Epithelial cell of proximal tubule (primary cell): ENCODE results near the gene TANC1. TPM values are rescaled to one million over a fixed set of nuclear protein-coding genes. Genes with fewer than 3 reads are reported as not detected.

Experiments used
- DNase-seq: peaks from one replicate; pipeline ENCODE4 v3.0.0-alpha.2; 2011; ENCODE audit warnings: low read depth
- H3K4me3 ChIP-seq: 2 replicates; pipeline ENCODE4 v1.5.1; 2011; ENCODE audit warnings: low read depth, mild to moderate bottlenecking, low read length
- CTCF ChIP-seq: conservative IDR thresholded peaks from 2 replicates; pipeline ENCODE4 v1.5.1; 2012; ENCODE audit warnings: low read depth, mild to moderate bottlenecking, low read length
- total RNA-seq: library from RNA; depleted of rRNA; stranded (reverse); fragments of >200 nt; gene quantifications from 2 replicates; pipeline ENCODE4 v1.2.3, GENCODE V29; 2015

Gene TANC1
- total RNA-seq, 1 donor from 2014 or later: 14.3 TPM

DNA sequence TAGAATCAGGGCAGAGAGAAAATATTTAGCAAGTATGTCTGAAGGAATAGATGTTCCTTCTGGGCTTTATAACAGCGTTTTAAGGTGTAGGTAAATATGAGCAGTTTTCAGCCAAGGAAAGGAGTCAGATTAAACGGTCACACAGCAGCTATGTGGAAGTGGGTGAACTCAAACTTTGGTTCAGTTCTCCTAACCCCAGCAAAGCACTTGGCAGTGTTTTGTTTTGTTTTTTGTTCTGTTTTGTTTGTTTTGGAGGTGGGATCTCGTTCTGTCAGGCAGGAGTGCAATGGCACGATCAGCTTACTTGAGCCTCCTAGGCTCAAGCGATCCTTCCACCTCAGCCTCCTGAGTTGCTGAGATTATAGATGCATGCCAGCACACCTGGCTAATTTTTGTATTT lies 24.6 kb downstream of the TANC1 start:
- H3K4me3 ChIP-seq: no peak overlapping the region
- DNase-seq: no peak
- TF ChIP-seq CTCF: no peak

DNA sequence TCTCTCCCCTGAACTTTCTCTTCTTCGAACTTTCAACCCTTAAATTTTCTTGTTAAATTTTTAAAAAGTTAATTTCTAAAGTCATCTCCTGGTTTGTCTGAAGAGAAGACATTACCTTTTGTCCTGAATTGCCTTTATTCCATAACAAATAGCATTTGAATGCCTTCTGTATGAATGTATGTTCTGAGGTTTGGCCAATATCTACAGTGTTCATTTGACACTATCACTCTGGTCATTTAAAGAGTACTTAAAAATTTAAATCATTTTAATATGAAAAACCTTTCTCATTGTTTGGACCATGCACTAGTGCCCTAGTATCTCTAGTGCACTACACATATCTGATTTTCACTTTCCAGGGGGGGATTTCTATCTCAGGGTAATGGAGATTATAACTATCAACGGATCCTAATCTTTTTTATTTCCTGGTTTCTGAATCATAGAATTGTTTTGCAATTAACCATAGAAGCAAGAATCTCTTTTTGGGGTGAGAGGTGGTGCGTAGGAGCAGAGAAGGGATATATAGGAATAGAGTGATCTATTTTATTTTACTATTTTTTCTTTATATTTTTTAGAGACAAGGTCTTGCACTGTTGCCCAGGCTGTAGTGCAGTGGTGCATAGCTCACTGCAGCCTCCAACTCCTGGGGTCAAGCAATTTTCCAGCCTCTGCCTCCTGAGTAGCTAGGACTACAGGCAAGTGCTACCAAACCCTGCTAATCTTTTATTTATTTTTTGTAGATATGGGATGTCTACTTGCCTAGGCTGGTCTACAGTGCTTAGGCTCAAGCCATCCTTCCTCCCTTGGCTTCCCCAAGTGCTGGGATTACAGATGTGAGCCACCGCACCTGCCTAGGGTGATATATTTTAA lies 25.5 kb downstream of the TANC1 start:
- no peak for TF ChIP-seq CTCF
- no peak for DNase-seq
- H3K4me3 ChIP-seq: no peak overlapping the region

- no peak for DNase-seq
- no peak for TF ChIP-seq CTCF
These were observed 26.7 kb downstream of the TANC1 start for GRCh38 chr2:158994920-158995676.

GRCh38 chr2:158995677-158996049 lies 27.2 kb downstream of the TANC1 start:
- no peak overlapping the region for H3K4me3 ChIP-seq
- TF ChIP-seq CTCF: no peak
- DNase-seq: no peak

More at GRCh38 chr2:158994920-158995676, 26.7 kb downstream of the TANC1 start:
- H3K4me3 ChIP-seq: no peak overlapping the region

DNA sequence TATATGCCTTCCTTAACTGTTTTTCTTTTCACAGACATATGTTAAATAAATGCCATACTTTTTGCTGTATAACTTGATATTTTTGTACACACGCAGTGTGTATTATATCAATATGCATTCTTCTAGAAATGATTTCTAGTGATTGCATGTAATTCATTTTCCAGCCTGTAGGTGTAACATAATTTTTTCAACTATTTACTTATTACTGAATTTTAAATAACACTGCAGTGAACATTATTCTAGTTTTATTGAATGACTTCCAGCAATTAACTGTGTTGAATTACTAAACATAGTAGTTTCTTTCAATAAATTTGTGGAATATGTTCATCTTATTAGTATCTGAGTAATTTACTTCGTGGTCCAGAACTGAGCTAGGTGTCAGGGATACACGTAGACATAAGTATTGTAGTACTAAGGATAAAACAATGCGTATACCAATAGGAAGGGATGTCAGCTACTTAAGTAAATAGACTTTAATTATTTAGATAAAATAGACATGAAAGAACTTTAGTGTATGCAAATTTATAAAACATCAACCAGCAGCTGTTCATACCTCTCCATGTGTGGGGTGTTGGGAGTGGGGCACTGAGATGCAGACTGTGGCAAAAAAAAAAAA lies 28.0 kb downstream of the TANC1 start:
- TF ChIP-seq CTCF: peak; percentile 1
- no peak for DNase-seq
- H3K4me3 ChIP-seq: no peak overlapping the region

DNA sequence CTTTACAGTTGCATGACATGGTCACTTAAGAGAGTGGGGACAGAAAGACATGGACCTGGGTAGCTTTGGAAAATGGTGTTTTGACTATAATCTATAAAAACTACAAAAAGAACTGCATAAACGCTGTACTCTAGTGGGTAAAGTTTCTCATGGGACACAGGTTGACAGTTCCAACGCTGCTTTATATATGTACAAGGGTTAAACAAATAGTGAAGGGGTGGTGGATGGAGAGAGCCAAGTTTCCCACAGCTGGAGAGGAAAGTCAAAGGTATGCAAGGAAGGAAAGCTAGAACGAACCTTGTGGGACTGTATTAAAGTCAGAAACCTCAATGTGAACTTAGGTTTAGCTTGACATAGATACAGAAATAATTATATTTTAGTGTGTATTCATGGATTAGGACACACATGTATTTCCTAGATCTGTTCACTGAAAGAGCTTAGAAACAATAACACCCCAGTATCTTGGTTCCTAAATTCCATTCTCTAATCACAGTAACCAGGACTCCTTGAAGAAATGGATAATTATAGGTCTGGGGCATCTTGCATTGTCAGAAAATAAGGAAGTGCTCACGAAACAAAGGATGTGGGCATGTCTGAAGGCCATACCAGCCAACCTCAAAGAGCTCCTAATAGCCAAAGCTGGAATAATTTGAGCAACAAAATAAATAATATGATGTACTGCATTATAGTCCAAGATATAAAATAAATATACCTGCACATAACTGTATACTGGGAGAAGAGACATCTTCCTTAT lies 28.8 kb downstream of the TANC1 start:
- no peak overlapping the region for H3K4me3 ChIP-seq
- no peak for DNase-seq
- no peak for TF ChIP-seq CTCF
